HG03135 (cell line): ENCODE data around the gene RASSF1.
"Not testable (repeated sequence)": the region's sequence is repeated elsewhere in the genome, so short reads cannot be mapped to it uniquely, and the experiment has no call there.

ENCODE experiments used
- ATAC-seq: cut with Tn5 transposase; IDR thresholded peaks from one replicate; pipeline ENCODE4 v1.9.1; 2021; ENCODE audit warnings: mild to moderate bottlenecking, moderate library complexity; ENCODE audit not compliant: unreplicated experiment

The RASSF1 gene

DNA sequence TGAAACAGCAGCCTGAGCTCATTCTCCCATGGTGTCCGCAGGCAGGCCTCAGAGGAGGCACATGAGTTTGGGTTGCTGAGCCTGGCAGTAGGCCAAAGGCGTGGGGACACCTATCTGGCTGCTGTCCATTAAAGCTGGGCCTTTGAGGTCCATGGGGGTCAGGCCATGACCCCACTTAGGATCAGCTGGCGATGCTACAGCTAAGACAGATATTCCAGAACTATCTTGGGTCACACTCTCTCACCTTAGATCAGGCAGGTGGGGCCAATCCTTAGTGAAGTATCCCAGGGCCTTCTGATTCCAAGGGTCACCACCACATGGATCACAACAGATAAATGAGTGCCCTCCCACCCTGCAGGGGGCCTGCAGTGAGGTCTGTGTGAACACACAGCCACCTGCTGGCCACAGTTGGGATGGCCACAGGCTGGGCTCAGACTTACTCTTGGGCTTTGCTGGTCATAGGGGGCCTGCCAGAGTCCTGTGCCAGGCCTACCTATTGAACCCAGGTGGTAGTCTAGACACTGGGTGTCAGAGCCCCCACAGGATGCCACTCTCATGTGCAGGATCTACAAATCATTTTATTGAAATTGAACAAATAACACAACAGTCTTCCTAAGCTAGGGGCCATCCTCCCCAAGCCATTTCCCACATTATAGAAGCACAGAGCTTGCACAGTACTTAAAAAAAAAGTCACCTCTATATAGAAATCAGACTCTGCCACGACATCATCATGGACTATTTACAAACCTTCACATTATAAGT, 16.1 kb downstream of the RASSF1 start:
- ATAC-seq = no peak

DNA sequence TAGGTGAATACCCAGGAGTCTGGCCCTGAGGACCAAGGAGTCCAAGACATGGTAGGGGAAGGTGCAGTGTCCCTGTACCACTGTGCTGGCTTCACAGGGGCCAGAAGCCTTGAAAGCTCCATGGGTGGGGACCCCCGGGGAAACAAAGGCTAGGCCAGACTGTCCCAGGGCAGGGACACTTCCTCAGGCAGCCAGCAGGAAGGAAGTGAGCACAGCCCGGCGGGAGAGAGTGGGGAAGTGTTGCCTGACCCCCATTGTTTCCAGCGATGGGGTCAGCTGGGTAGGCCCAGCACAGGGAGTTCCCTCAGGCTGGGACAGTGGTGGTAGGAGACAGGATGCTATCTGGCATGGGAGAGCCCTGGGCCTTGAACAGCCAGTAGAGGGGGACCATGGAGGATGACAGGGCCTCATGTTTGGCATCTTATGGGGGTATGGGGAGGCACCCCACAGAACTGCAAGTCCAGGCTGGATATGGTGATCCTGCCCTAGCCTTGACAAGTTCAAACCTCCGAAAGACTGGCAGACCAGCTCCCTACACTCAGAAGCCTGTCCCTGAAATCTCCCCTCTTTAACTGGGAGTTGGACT, 16.9 kb downstream of the RASSF1 start:
- no peak for ATAC-seq

DNA sequence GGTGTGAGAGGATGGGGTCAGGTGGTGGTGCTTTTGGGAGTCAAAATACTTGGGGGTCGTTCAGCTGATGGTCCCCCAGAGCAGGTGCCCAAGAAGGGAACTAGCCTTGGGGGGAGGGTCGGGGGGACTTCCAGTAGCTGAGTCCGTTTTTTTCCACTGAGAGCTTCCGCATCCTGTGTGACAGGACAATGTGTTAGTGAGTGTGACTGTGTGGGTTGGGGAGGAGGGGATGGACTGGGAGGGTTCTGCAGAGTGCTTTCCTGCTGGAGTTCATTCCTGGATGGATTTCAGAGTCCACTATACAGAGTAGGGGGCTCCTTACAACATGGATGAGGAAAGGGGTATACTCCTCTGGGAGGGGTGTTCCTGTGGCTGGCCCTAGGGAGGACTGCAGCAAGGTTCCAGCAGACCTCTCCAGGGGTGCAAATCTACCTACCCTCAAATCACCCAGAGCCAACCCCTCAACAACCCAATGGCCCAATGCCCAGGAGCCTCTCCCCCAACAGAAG, 17.5 kb downstream of the RASSF1 start:
- ATAC-seq = no peak

GRCh38 chr3:50322386-50323091, 18.1 kb downstream of the RASSF1 start, which contains the start of gene HYAL2:
TSS of gene HYAL2 (minus strand) at chr3:50322745. CDS start at chr3:50320489, 2,256 bp downstream.
- no peak for ATAC-seq

DNA sequence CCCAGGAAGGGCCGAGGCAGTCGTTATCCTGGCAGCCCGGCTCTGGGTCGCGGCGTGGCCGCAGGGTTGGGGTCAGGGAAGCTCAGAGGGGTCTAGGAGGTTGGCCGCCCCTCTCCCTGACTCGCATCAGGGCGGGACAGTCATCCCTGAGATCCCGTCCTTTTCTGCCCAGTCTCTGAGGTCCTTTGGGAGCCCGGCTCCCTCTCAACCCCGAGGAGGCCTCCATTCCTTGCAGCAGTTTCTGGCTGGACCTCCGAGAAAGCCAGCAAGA, 18.6 kb downstream of the RASSF1 start:
- no peak for ATAC-seq

DNA sequence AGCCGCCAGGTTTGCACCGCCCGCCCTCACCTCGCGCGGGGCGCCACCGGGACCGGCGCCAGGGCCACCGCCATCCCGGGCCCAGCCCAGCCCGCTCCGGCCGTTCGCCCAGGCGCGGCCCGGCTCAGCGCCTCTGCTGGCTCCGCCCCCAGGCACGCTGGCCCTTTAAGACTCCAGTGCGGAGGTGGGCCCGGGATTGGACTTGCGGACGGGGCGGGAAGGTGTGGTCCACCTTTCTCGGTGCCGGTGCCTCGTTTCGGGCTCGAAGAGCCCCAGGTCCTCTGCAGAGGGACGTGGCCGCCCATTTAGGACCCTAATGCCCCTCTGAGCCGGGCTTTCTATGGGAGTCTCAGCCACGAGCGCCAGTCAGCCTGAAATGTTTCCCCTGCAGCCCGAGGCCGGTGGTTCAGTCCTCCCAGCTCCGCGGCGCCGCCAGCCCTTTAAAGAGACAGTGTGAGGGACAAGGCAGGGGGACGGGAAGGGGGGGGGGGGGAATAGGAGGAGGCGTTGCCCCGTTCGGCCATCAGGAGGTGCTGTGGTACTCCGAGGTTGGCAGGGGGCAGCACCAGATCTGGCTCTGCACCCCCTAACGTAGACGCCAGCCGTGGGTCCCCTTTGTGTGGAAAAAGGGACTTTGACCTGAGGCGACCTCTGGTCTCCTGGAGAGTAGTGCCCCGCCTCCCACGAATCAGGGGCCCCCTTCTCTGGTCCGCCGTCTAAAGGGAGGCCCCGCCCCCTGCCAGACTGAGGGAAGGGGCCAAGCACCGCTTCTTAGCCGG, 19.1 kb downstream of the RASSF1 start:
- ATAC-seq = peak; percentile 71

DNA sequence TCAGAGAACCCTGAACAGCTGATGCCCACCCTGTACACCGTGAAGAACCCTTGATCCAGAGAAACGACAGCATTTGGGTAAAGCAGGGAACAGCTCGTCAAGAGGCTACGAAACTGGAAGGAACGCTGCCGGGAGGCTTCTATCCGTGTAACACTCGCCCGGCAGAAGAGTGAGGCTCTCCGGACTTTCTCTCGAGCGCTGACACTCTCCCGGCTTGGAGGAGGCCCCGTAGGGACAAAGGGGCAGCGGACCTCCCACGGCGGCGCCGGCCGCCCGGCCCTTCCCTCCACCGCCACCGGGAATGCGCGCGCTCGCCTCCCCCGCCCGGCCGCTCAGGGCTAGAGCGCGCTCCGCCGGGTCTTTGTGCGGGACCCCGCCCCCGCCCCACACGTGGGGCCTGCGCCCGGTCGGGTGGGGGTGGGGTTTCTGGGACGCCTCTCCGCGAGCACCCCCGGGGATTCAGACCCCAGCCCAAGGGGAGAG, 19.7 kb downstream of the RASSF1 start:
- ATAC-seq = peak; percentile 38

GRCh38 chr3:50319894-50320625, 20.6 kb downstream of the RASSF1 start:
- ATAC-seq = no peak

DNA sequence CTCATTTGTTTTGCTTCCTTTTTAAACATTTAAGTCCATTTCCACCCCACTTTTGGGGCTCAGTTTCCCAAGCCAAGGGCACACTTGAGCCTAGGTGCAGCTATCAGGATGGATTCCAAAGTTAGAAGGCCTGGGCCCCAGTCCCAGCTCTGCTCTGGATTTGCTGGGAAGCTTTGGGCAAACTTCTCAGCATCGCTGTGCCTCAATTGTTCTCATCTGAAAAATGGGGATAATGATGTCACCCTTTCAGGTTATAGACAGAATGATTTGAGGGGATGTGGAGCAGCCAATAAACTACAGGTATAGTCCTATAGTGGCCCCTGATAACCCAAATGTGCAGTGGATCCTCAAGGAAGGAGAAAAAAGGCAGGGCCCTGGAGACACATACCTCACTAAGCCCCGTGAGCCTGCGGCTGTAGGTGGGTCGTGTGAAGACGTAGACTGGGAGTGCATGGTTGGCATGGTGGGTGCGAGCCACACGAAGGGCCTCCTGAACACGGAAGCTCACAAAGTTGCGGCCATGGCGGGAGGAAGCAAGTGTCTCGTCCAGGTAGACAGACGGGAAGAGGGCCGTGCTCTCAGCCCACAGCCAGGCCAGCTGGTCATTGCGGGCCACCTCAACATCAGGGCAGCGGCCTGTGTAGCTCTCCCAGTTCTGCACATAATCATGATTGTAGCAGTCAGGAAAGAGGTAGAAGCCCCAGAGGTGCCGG, 21.3 kb downstream of the RASSF1 start:
- ATAC-seq = no peak

DNA sequence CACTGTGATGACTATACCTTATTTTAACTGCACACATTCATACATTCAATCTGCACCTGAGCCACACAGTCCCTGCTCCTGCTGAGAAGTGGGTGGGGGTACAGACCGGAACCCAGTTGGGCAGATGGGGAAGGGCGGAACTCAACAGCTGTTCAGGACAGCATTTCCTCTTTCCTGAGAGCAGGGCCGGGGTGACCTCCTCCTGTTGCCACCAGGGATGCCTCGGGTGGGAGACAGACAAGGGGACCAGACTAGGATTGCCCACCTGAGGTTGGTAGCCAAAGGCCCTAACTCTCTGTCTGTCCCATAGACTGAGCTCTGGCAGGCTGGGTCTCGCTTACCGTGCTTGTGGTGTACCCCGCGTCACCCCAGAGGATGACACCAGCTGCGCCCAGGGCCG, 22.0 kb downstream of the RASSF1 start:
- ATAC-seq = no peak

GRCh38 chr3:50318163-50318562, 22.5 kb downstream of the RASSF1 start:
- no peak for ATAC-seq

DNA sequence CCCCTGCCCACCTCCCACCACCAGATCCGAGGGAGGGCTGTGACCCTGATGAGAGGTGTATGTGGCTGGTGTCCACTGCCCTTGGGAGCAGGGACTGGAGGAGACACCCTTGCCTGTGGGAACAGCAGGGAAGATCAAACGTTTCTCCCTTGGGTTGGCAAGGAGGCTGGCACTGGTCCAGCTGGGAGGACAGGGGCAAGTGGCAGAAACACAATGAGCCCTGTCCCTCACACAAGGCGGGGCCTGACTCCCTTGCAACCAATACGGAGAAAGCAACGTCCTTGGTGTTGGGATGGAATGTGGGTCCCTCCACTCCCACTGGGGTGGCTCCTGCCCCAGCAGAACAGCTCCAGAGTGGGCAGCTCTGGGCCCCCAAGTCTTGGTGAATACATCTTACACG, 23.3 kb downstream of the RASSF1 start:
- ATAC-seq = no peak

GRCh38 chr3:50316657-50317242, 23.9 kb downstream of the RASSF1 start:
- no peak for ATAC-seq

DNA sequence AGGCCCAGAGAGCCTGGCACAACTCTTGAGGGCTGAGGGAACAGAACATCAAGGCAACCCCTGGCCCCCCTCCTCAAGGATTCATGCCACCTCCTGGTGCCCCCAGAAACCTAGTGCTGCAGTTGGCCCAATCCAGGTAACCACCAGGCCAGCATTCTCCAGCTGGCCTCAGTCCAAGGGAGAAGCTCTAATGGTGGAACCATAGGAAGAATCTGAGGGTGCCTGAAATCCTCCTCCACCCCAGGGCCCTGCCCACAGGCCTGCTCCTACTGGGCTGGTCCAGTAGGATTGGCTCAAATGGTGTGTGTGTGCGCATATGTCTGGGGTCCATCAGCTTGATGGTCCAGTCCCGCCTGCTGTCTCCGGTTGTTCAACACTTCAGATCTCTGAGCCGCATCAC, 25.8 kb downstream of the RASSF1 start:
- ATAC-seq = no peak

DNA sequence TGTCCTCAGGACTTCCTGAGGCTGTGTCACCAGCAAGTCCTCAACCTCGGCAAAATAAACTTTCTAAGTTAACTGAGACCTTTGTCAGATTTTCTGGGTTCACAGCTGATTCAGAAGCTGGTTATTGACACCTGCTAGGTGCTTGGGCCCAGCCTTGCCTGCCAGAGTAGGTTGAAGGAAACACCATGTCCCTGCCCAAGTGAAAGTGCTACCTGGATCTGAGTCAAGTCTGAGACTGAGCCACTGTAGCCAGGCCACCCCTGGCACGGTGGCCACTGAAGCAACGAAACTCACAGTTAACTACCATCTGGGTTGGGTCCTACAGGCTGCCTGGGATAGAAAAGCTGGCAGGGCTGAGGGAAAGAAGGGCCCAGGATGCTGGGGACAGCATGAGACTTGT, 26.3 kb downstream of the RASSF1 start:
- no peak for ATAC-seq

DNA sequence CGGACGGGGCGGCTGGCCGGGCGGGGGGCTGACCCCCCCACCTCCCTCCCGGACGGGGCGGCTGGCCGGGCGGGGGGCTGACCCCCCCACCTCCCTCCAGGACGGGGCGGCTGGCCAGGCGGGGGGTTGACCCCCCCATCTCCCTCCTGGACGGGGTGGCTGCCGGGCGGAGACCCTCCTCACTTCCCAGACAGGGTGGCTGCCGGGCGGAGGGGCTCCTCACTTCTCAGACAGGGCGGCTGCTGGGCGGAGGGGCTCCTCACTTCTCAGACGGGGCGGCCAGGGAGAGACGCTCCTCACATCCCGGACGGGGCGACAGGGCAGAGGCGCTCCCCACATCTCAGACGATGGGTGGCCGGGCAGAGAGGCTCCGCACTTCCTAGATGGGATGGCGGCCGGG, 28.6 kb downstream of the RASSF1 start:
- not testable (repeated sequence) for ATAC-seq

GRCh38 chr3:50304601-50305000, 36.0 kb downstream of the RASSF1 start:
- no peak for ATAC-seq

DNA sequence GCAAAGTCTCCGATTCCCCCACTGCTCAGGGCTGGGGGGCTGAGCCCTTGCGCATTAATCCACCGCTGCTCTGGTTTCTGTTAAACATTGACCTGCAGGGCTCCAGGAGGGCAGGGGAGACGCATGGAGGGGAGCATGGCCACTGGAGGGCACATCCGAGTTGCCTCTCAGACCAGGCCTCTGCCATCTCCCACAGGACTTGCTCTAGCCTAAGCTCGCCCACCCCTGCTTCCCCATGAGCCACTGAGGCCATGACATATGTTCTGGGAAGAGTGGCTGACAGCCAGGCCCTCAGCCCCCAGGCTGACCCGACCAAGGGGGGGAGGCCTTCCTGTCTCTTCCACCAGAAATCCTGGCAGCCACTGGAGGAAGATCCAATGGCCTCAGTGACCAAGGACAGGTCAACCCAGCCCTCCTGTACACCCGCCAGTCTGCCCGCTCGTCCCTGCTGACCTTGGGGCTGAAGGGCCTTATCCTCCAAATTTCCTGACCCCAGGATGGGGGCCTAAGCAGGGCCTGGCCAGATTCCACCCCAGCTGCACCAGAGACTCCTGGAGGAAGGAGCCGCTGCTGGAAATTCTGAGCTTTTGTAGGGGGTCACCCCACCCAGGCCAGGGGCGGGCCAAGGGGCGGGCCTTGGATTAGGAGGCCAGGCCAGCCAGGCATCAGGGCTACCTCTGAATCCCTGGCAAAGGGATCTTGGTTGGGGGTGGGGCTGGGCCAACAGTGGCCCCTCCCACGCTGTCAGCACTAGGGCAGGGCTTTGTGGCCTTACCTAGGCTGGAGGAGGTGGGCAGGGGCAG, 37.4 kb downstream of the RASSF1 start, which contains the start of gene HYAL1:
Gene HYAL1, minus strand, starts transcription at position 562 of the 803 bp plus-strand sequence. CDS start 618 bp downstream, outside the sequence.
- no peak for ATAC-seq
